ENCODE data around the gene NR2F1-AS1.

NR2F1-AS1 gene

GRCh38 chr5:93607367-93608258 lies 26.6 kb upstream of the NR2F1-AS1 start:
- Mint-ChIP-seq H3K9me3 (no peaks in the 10 kb centered on the region), H3K4me3 (no peak overlapping the region), H3K4me1 (ENCODE audit: low read depth) (peaks cover 1% of the 10 kb centered on the region), H3K36me3 (ENCODE audit: low read depth) (peaks cover 6% of the 10 kb centered on the region), H3K27me3 (ENCODE audit: low read depth) (peaks cover 81% of the 10 kb centered on the region), H3K27ac (no peak overlapping the region)

- no peak overlapping the region for H3K27ac Mint-ChIP-seq
- peaks cover 69% of the 10 kb centered on the region for H3K27me3 Mint-ChIP-seq (ENCODE audit: low read depth)
- no peaks in the 10 kb centered on the region for H3K4me1 Mint-ChIP-seq (ENCODE audit: low read depth)
- no peaks in the 10 kb centered on the region for H3K9me3 Mint-ChIP-seq
- peaks cover 6% of the 10 kb centered on the region for H3K36me3 Mint-ChIP-seq (ENCODE audit: low read depth)
- H3K4me3 Mint-ChIP-seq = no peak overlapping the region
These were observed 25.3 kb upstream of the NR2F1-AS1 start for GRCh38 chr5:93606382-93606752.

GRCh38 chr5:93604644-93605515 lies 23.9 kb upstream of the NR2F1-AS1 start:
- Mint-ChIP-seq H3K9me3 (no peaks in the 10 kb centered on the region), H3K27ac (peak overlapping the region; percentile 53), H3K4me1 (ENCODE audit: low read depth) (no peaks in the 10 kb centered on the region), H3K4me3 (no peak overlapping the region), H3K27me3 (ENCODE audit: low read depth) (peaks cover 54% of the 10 kb centered on the region), H3K36me3 (ENCODE audit: low read depth) (peaks cover 3% of the 10 kb centered on the region)

- peak overlapping the region; percentile 32 for H3K27ac Mint-ChIP-seq
- peaks cover 45% of the 10 kb centered on the region for H3K27me3 Mint-ChIP-seq (ENCODE audit: low read depth)
- H3K9me3 Mint-ChIP-seq = no peaks in the 10 kb centered on the region
- H3K4me1 Mint-ChIP-seq (ENCODE audit: low read depth) = no peaks in the 10 kb centered on the region
- peaks cover 2% of the 10 kb centered on the region for H3K36me3 Mint-ChIP-seq (ENCODE audit: low read depth)
- no peak overlapping the region for H3K4me3 Mint-ChIP-seq
These were observed 23.0 kb upstream of the NR2F1-AS1 start for GRCh38 chr5:93603793-93604643.

GRCh38 chr5:93603078-93603792 lies 22.2 kb upstream of the NR2F1-AS1 start:
- Mint-ChIP-seq H3K36me3 (ENCODE audit: low read depth) (peaks cover 2% of the 10 kb centered on the region), H3K9me3 (no peaks in the 10 kb centered on the region), H3K4me3 (no peak overlapping the region), H3K27ac (peak overlapping the region; percentile 32), H3K27me3 (ENCODE audit: low read depth) (peaks cover 39% of the 10 kb centered on the region), H3K4me1 (ENCODE audit: low read depth) (no peaks in the 10 kb centered on the region)

- no peaks in the 10 kb centered on the region for H3K4me1 Mint-ChIP-seq (ENCODE audit: low read depth)
- H3K27me3 Mint-ChIP-seq (ENCODE audit: low read depth) = peaks cover 33% of the 10 kb centered on the region
- H3K9me3 Mint-ChIP-seq = no peaks in the 10 kb centered on the region
- H3K36me3 Mint-ChIP-seq (ENCODE audit: low read depth) = peaks cover 2% of the 10 kb centered on the region
- peak overlapping the region; percentile 58 for H3K27ac Mint-ChIP-seq
- no peak overlapping the region for H3K4me3 Mint-ChIP-seq
These were observed 21.4 kb upstream of the NR2F1-AS1 start for GRCh38 chr5:93602241-93603077.

GRCh38 chr5:93601802-93602155 lies 20.8 kb upstream of the NR2F1-AS1 start:
- H3K4me3 Mint-ChIP-seq = no peak overlapping the region
- no peaks in the 10 kb centered on the region for H3K9me3 Mint-ChIP-seq
- H3K4me1 Mint-ChIP-seq (ENCODE audit: low read depth) = no peaks in the 10 kb centered on the region
- no peak overlapping the region for H3K27ac Mint-ChIP-seq
- H3K36me3 Mint-ChIP-seq (ENCODE audit: low read depth) = peaks cover 2% of the 10 kb centered on the region
- peaks cover 35% of the 10 kb centered on the region for H3K27me3 Mint-ChIP-seq (ENCODE audit: low read depth)

- Mint-ChIP-seq H3K4me1 (ENCODE audit: low read depth) (no peaks in the 10 kb centered on the region), H3K9me3 (no peaks in the 10 kb centered on the region), H3K27me3 (ENCODE audit: low read depth) (peaks cover 35% of the 10 kb centered on the region), H3K4me3 (no peak overlapping the region), H3K36me3 (ENCODE audit: low read depth) (peaks cover 2% of the 10 kb centered on the region), H3K27ac (peak overlapping the region; percentile 71)
These were observed 20.2 kb upstream of the NR2F1-AS1 start for GRCh38 chr5:93601071-93601801.

GRCh38 chr5:93600409-93601070 lies 19.5 kb upstream of the NR2F1-AS1 start:
- H3K4me1 Mint-ChIP-seq (ENCODE audit: low read depth) = peaks cover 2% of the 10 kb centered on the region

GRCh38 chr5:93599399-93600120 lies 18.5 kb upstream of the NR2F1-AS1 start:
- H3K27ac Mint-ChIP-seq = no peak overlapping the region
- H3K9me3 Mint-ChIP-seq = peaks cover 7% of the 10 kb centered on the region
- H3K36me3 Mint-ChIP-seq (ENCODE audit: low read depth) = peaks cover under 1% of the 10 kb centered on the region
- no peak overlapping the region for H3K4me3 Mint-ChIP-seq
- peaks cover 2% of the 10 kb centered on the region for H3K4me1 Mint-ChIP-seq (ENCODE audit: low read depth)
- H3K27me3 Mint-ChIP-seq (ENCODE audit: low read depth) = peaks cover 35% of the 10 kb centered on the region

More at GRCh38 chr5:93600409-93601070, 19.5 kb upstream of the NR2F1-AS1 start:
- Mint-ChIP-seq H3K9me3 (peaks cover 7% of the 10 kb centered on the region), H3K4me3 (no peak overlapping the region), H3K27ac (no peak overlapping the region), H3K36me3 (ENCODE audit: low read depth) (peaks cover 2% of the 10 kb centered on the region), H3K27me3 (ENCODE audit: low read depth) (peaks cover 35% of the 10 kb centered on the region)

GRCh38 chr5:93599001-93599379 lies 18.0 kb upstream of the NR2F1-AS1 start:
- Mint-ChIP-seq H3K27me3 (ENCODE audit: low read depth) (peaks cover 37% of the 10 kb centered on the region), H3K4me1 (ENCODE audit: low read depth) (peaks cover 2% of the 10 kb centered on the region), H3K27ac (no peak overlapping the region), H3K36me3 (ENCODE audit: low read depth) (peaks cover 2% of the 10 kb centered on the region), H3K4me3 (no peak overlapping the region), H3K9me3 (peaks cover 7% of the 10 kb centered on the region)
